ENCODE data around the gene GALNS.
A peak's percentile ranks its signal among the peaks of the same experiment; 100 is the strongest.
"Not testable (repeated sequence)": the region's sequence is repeated elsewhere in the genome, so short reads cannot be mapped to it uniquely, and the experiment has no call there.

The GALNS gene, protein sequence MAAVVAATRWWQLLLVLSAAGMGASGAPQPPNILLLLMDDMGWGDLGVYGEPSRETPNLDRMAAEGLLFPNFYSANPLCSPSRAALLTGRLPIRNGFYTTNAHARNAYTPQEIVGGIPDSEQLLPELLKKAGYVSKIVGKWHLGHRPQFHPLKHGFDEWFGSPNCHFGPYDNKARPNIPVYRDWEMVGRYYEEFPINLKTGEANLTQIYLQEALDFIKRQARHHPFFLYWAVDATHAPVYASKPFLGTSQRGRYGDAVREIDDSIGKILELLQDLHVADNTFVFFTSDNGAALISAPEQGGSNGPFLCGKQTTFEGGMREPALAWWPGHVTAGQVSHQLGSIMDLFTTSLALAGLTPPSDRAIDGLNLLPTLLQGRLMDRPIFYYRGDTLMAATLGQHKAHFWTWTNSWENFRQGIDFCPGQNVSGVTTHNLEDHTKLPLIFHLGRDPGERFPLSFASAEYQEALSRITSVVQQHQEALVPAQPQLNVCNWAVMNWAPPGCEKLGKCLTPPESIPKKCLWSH

GRCh38 chr16:88856828-88857727, at the start of gene GALNS, which contains the start of gene TRAPPC2L:
Gene GALNS, minus strand, starts transcription at chr16:88856947. Its CDS starts 70 bp downstream, at chr16:88856877.
Gene TRAPPC2L, plus strand, starts transcription at chr16:88857127. Its CDS starts 24 bp downstream, at chr16:88857151.
- DNase-seq, result peak; percentile 97 to 100 (median 99)
- intact Hi-C loops (cut with DNase I), result loop anchor here (5.0 kb wide), 1 partner anchor 45 kb away; the partner anchor contains the start of gene APRT

DNA sequence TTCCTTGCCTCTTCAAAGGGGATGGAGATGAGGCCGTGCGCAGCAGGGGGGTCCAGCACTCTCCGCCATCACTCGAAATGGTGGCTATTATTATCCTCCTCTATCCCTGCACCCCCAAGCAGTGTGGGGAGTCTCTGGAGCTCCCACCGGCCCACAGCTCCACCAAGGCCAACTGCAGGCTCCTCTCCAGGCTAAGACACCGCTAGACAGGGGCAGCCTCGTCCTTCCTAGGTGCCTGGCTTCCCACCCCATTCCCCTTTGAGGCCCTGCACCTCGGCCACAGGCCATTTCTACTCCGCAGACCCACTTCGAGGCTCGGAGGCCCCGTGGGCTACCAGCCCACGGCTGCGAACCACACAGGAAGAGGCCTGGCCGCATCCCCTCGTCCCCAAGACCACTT, 49.3 kb upstream of the GALNS start:
- DNase-seq, result no peak
- intact Hi-C loops (cut with DNase I), result no loop called here

DNA sequence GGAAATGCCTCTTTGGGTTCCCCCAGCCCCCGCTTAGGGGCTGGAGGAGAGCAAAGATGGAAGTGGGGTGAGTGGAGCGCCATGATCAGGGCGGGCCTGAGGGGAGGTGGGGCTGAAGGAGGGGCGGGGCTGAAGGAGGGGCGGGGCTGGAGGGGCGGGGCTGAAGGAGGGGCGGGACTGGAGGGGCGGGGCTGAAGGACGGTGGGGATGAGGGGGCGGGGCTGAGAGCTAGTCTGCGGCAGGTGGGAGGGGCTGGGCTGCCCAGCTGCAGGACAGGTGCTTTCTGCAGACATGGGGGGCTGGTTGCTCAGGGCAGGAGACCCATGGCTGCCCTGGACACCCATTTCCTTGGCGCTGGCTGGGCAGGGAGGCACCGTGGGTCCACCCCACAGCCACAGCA, 48.8 kb upstream of the GALNS start:
- no peak for DNase-seq
- intact Hi-C loops (cut with DNase I), result no loop called here

DNA sequence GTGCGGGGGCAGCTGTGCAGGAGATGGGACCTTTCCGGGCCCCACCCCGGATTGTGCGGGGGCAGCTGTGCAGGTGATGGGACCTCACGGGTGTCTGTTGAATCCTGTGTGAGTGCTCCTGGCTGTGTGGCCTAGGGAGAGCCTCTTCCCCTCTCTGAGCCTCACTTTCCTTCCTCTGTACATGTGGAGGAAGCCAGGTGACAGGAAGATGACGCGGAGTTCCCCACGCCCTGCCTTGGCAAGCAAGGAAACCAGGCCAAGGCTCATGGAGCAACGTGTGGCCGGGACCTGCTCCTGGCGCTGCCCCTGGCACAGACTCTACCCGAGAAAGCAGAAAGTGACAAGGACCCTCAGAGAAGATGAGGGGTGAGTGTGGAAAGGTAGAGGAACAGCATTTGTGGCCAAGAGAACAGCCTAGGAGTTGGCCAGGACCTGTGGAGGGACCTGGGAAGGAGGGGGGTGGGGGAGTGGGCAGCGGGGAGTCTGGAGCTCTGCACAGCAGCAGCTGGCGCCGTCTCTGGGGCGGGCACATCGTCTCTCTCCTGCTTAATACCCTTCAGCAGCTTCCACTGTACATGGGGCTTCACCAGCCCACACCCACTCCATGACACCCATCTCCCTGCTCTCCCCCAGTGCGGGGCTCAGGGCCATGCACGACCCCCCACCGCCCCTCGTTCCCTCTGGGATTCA, 48.1 kb upstream of the GALNS start:
- intact Hi-C loops (cut with DNase I), result no loop called here

DNA sequence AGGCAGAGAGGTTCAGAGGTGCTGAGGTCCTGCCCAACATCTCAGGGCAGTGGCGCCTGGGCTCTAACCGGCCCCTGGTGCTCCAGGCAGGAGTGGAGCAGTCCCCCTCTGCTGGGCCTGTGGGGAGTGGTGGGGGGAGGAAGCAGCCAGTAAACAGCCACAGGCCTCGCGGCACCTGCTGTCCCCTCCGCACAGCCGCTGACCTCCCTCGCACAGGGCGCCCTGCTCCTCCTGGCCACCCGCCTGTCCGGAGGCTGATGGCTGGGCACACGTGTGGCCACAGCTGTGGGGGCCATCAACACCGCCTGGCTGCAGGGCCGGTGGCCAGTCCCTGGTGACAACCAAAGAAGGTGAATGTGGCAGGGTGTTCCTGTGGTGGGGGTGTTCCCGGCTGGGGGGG, 46.5 kb upstream of the GALNS start:
- no peak for DNase-seq
- intact Hi-C loops (cut with DNase I), result no loop called here

More for the DNA sequence above, 48.1 kb upstream of the GALNS start:
- DNase-seq, result peak in 9 of 42 donors; percentile 8 to 43 (median 29)

DNA sequence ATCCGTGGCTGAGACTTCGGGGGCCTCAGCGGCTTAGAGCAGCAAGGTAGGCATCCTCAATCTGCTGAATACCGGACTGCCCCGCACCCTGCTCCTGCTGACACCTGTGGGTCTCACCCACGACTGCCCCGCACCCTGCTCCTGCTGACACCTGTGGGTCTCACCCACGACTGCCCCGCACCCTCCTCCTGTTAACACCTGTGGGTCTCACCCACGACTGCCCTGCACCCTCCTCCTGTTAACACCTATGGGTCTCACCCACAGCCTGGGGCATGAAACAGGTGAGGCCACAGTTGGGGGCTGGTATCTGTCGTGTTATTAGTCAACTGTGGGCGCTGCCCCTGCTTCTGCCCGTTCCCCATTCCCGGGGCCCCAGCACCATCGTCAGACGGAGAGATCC, 46.0 kb upstream of the GALNS start:
- DNase-seq, result no peak
- intact Hi-C loops (cut with DNase I), result no loop called here

GRCh38 chr16:88901718-88902337, 45.1 kb upstream of the GALNS start:
- DNase-seq, result no peak

GRCh38 chr16:88900662-88901052, 43.9 kb upstream of the GALNS start:
- no peak for DNase-seq
- intact Hi-C loops (cut with DNase I), result no loop called here

More at GRCh38 chr16:88901718-88902337, 45.1 kb upstream of the GALNS start:
- intact Hi-C loops (cut with DNase I), result no loop called here

DNA sequence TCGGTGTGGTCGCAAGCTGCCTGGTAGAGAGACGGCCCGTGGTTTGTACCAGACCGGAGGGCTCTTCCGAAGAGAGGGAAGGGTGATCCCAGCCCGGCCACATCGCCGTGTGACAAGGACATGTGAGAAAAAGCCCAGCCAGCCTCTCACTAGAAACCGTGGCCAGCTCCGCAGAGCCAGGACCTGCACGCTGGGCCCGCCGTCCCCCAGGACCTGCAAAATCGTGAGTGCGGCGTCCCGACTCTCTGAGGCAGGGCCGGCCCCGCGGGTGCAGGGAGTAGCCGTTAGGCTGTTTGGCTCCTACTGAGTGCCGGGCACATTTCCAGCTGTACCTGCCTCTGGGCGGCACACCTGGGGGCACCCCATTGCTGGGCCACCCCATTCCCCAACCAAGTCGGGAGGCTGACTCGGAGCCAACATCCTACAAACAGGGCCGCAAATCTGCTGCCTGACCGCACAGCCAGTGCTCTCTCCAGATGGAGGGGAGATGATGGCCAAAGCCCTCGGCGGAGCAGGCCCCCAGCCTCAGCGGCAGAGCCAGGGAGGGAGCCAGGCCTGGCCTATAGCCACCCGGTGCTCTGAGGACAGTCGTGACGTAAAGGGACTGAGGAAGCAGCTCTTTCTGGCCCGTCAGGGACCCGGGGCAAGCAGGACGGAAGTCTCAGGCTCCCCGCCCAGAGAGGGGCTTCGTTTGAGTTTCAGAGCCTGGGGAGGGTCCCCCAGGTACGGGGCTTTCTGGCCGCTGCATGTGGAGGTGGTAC, 43.3 kb upstream of the GALNS start:
- intact Hi-C loops (cut with DNase I), result no loop called here

DNA sequence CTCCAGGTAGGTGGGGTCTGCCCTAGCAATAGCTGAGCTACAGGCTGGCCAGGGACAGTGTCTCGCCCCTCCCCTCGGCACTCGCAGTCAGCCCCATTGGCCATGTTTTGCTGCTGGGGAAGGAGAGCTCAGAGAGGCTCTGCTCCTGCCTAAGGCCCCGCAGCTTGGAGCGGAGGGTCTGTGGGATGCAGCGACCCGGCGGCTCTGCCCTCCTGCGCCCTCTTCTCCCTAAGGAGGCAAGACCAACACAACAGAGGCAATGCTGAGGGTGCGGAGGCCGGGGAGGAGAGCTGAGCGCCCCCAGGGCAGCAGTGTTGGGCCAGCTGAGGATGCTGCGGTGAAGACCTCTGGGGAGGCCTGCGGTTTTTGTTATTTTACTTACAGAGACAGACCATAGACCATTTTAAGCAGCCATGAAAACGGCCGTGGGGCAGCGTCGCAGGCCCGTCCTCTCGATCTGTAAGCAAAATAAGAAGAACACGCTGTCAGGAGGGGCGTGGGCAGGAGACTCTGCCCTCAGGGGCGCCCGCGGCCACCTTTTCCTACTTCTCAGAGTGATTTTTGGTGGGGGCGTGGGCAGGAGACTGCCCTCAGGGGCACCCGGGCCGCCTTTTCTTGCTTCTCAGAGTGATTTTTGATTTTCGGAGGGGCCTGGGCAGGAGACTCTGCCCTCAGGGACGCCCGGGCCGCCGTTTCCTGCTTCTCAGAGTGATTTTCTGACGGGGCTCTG, 41.1 kb upstream of the GALNS start:
- no peak for DNase-seq
- intact Hi-C loops (cut with DNase I), result no loop called here

More for the DNA sequence above, 43.3 kb upstream of the GALNS start:
- DNase-seq, result no peak

- intact Hi-C loops (cut with DNase I), result no loop called here
- DNase-seq, result no peak
Measured at GRCh38 chr16:88896238-88897070, 39.7 kb upstream of the GALNS start.

DNA sequence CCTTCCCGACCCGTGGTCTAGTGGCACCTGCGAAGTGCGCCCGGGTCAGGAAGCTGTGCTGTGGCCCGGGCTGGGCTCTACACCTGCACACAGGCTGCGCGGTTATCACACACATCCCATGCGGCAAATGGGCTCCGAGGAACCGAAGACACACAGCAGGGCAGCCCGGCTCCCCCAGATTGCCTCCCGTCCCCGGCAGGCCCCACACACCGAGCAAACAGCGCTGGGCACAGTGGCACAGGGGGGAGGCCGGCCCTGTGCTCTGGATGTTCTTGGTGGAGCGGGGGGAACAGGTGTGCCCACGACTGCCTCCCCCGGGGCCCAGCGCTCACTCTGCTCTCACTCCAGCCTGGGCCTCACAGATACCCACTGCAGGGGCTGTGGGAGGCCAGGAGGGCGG, 38.6 kb upstream of the GALNS start:
- intact Hi-C loops (cut with DNase I), result no loop called here
- DNase-seq, result no peak

- intact Hi-C loops (cut with DNase I), result no loop called here
- DNase-seq, result no peak
Measured at GRCh38 chr16:88894681-88895300, 38.0 kb upstream of the GALNS start.

DNA sequence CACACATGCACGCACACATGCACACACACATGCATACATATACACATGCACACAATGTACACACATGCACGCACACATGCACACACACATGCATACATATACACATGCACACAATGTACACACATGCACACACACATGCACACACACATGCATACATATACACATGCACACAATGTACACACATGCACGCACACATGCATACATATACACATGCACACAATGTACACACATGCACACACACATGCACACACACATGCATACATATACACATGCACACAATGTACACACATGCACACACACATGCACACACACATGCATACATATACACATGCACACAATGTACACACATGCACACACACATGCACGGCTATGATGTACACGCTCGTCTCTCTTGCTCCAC, 37.5 kb upstream of the GALNS start:
- DNase-seq; intact Hi-C loops (cut with DNase I): not testable (repeated sequence)

- peak in 39 of 42 donors; percentile 24 to 87 (median 56) for DNase-seq
- intact Hi-C loops (cut with DNase I), result no loop called here
Measured at GRCh38 chr16:88893127-88893968, 36.6 kb upstream of the GALNS start.

Measured in head of caudate nucleus (tissue), 42 donors.